GM18907 (cell line): ENCODE results near the gene HSPA9.
"Not testable (repeated sequence)": the region's sequence is repeated elsewhere in the genome, so short reads cannot be mapped to it uniquely, and the experiment has no call there.

ENCODE experiments used
- ATAC-seq: cut with Tn5 transposase; IDR thresholded peaks from one replicate; pipeline ENCODE4 v1.9.1; 2021; ENCODE audit warnings: mild to moderate bottlenecking, moderate library complexity; ENCODE audit not compliant: unreplicated experiment

Gene HSPA9

GRCh38 chr5:138536215-138536614, 39.0 kb downstream of the HSPA9 start:
- ATAC-seq: no peak

GRCh38 chr5:138533973-138534941, 40.9 kb downstream of the HSPA9 start:
- ATAC-seq: no peak

- ATAC-seq: no peak
These were observed 45.4 kb downstream of the HSPA9 start for GRCh38 chr5:138529812-138530211.

GRCh38 chr5:138528744-138529469, 46.3 kb downstream of the HSPA9 start:
- ATAC-seq: no peak

GRCh38 chr5:138528208-138528607, 47.0 kb downstream of the HSPA9 start:
- ATAC-seq: no peak

GRCh38 chr5:138527170-138527569, 48.0 kb downstream of the HSPA9 start:
- ATAC-seq: no peak

- ATAC-seq: no peak
These were observed 51.8 kb downstream of the HSPA9 start for GRCh38 chr5:138523406-138523805.

GRCh38 chr5:138520971-138521370, 54.2 kb downstream of the HSPA9 start:
- ATAC-seq: no peak

- no peak for ATAC-seq
These were observed 57.8 kb downstream of the HSPA9 start for GRCh38 chr5:138517437-138517836.

- no peak for ATAC-seq
These were observed 59.5 kb downstream of the HSPA9 start for GRCh38 chr5:138515556-138516245.

GRCh38 chr5:138514021-138514420, 61.2 kb downstream of the HSPA9 start:
- ATAC-seq: no peak

- ATAC-seq: no peak
These were observed 66.2 kb downstream of the HSPA9 start for GRCh38 chr5:138508958-138509357.

GRCh38 chr5:138507485-138507884, 67.7 kb downstream of the HSPA9 start:
- not testable (repeated sequence) for ATAC-seq

GRCh38 chr5:138506370-138507306, 68.6 kb downstream of the HSPA9 start:
- ATAC-seq: no peak

- ATAC-seq: no peak
These were observed 70.4 kb downstream of the HSPA9 start for GRCh38 chr5:138504799-138505198.
